ENCODE data around the gene GLP2R.

The GLP2R gene

GRCh38 chr17:9855036-9855435 is 29.3 kb downstream of the GLP2R start:
- DNase-seq = no peak

GRCh38 chr17:9859781-9860180 is 34.1 kb downstream of the GLP2R start:
- no peak for DNase-seq

GRCh38 chr17:9860851-9861250 is 35.1 kb downstream of the GLP2R start:
- DNase-seq = no peak

GRCh38 chr17:9862220-9862619 is 36.5 kb downstream of the GLP2R start:
- DNase-seq = no peak

GRCh38 chr17:9862949-9863348 is 37.2 kb downstream of the GLP2R start:
- DNase-seq = no peak

GRCh38 chr17:9865586-9865985 is 39.9 kb downstream of the GLP2R start:
- no peak for DNase-seq

GRCh38 chr17:9868552-9868951 is 42.8 kb downstream of the GLP2R start:
- DNase-seq = no peak

- DNase-seq = no peak
These were observed 47.1 kb downstream of the GLP2R start for GRCh38 chr17:9872852-9873251.

- no peak for DNase-seq
These were observed 49.0 kb downstream of the GLP2R start for GRCh38 chr17:9874722-9875121.

GRCh38 chr17:9875441-9875840 is 49.7 kb downstream of the GLP2R start:
- DNase-seq = peak in 2 of 14 donors; percentile 5 to 38

GRCh38 chr17:9878356-9878755 is 52.6 kb downstream of the GLP2R start:
- no peak for DNase-seq

GRCh38 chr17:9878786-9879525 is 53.2 kb downstream of the GLP2R start:
- no peak for DNase-seq

- DNase-seq = peak in 1 of 14 donors; percentile 7
These were observed 54.9 kb downstream of the GLP2R start for GRCh38 chr17:9880582-9880999.

- DNase-seq = no peak
These were observed 57.7 kb downstream of the GLP2R start for GRCh38 chr17:9883451-9883850.

- DNase-seq = peak in 1 of 14 donors; percentile 60
These were observed 60.6 kb downstream of the GLP2R start for GRCh38 chr17:9886141-9886930.

- no peak for DNase-seq
These were observed 61.8 kb downstream of the GLP2R start for GRCh38 chr17:9887508-9887907.

GRCh38 chr17:9890124-9890523 is 64.4 kb downstream of the GLP2R start:
- no peak for DNase-seq

- no peak for DNase-seq
These were observed 67.8 kb downstream of the GLP2R start for GRCh38 chr17:9893411-9894012.

GRCh38 chr17:9894231-9894630 is 68.5 kb downstream of the GLP2R start:
- no peak for DNase-seq

GRCh38 chr17:9895923-9896322 is 70.2 kb downstream of the GLP2R start:
- no peak for DNase-seq

- DNase-seq = no peak
These were observed 71.7 kb downstream of the GLP2R start for GRCh38 chr17:9897372-9897968.

GRCh38 chr17:9898812-9899211 is 73.1 kb downstream of the GLP2R start:
- peak in 1 of 14 donors; percentile 40 for DNase-seq
